ENCODE data around the gene TTC21A. TPM values are rescaled to one million over a fixed set of nuclear protein-coding genes. Genes with fewer than 3 reads are reported as not detected.

The TTC21A gene
- total and polyA plus RNA-seq, 2 experiments from 2014 or later: 3.7 to 6.5 TPM

- Histone ChIP-seq H3K4me3 (no peak overlapping the region), H4K20me1 (ENCODE audit: insufficient read depth, poor library complexity, severe bottlenecking) (no peaks in the 10 kb centered on the region), H3K4me2 (no peak overlapping the region), H3K27me3 (no peaks in the 10 kb centered on the region), H3K9me3 (ENCODE audit: low read depth) (no peaks in the 10 kb centered on the region), H3K79me2 (no peaks in the 10 kb centered on the region), H3K27ac (no peak overlapping the region), H3K9me2 (replicated peaks; ENCODE audit: insufficient read depth) (no peaks in the 10 kb centered on the region), H3K4me1 (ENCODE audit: insufficient read depth) (peaks cover 11% of the 10 kb centered on the region), H2AFZ (no peak overlapping the region), H3K36me3 (replicated peaks; ENCODE audit: insufficient read depth, low read depth) (no peaks in the 10 kb centered on the region)
- TF ChIP-seq EZH2phosphoT487 (IDR thresholded peaks at IDR 0.05; ENCODE audit: low read depth, severe bottlenecking, unreplicated experiment) (no peak), CTCF (IDR thresholded peaks at IDR 0.05; ENCODE audit: poor library complexity) (no peak), EZH2 (IDR thresholded peaks at IDR 0.05; ENCODE audit: borderline replicate concordance) (no peak)
- WGBS (ENCODE audit: low lambda C conversion rate, missing lambda C conversion rate): 94% methylated on average over 6 of the region's 6 CpGs
- DNase-seq (ENCODE audit: low spot score): no peak
Measured at GRCh38 chr3:39130026-39130425, 22.5 kb downstream of the TTC21A start.

- Histone ChIP-seq H3K79me2 (no peaks in the 10 kb centered on the region), H3K4me3 (no peak overlapping the region), H3K4me2 (no peak overlapping the region), H3K4me1 (ENCODE audit: insufficient read depth) (peaks cover 6% of the 10 kb centered on the region), H3K36me3 (replicated peaks; ENCODE audit: insufficient read depth, low read depth) (no peaks in the 10 kb centered on the region), H4K20me1 (ENCODE audit: insufficient read depth, poor library complexity, severe bottlenecking) (no peaks in the 10 kb centered on the region), H2AFZ (no peak overlapping the region), H3K27ac (no peak overlapping the region), H3K27me3 (no peaks in the 10 kb centered on the region), H3K9me2 (replicated peaks; ENCODE audit: insufficient read depth) (no peaks in the 10 kb centered on the region), H3K9me3 (ENCODE audit: low read depth) (no peaks in the 10 kb centered on the region)
- DNase-seq (ENCODE audit: low spot score): no peak
- TF ChIP-seq EZH2 (IDR thresholded peaks at IDR 0.05; ENCODE audit: borderline replicate concordance) (no peak), CTCF (IDR thresholded peaks at IDR 0.05; ENCODE audit: poor library complexity) (no peak), EZH2phosphoT487 (IDR thresholded peaks at IDR 0.05; ENCODE audit: low read depth, severe bottlenecking, unreplicated experiment) (no peak)
- WGBS (ENCODE audit: low lambda C conversion rate, missing lambda C conversion rate): 61% methylated on average over 3 of the region's 3 CpGs
Measured at GRCh38 chr3:39130693-39131265, 23.3 kb downstream of the TTC21A start.

GRCh38 chr3:39132096-39133092, 24.9 kb downstream of the TTC21A start:
- H3K27me3 ChIP-seq: no peaks in the 10 kb centered on the region
- H3K4me3 ChIP-seq: no peak overlapping the region
- TF ChIP-seq CTCF (IDR thresholded peaks at IDR 0.05; ENCODE audit: poor library complexity) (no peak), EZH2phosphoT487 (IDR thresholded peaks at IDR 0.05; ENCODE audit: low read depth, severe bottlenecking, unreplicated experiment) (no peak), EZH2 (IDR thresholded peaks at IDR 0.05; ENCODE audit: borderline replicate concordance) (no peak)
- H2AFZ ChIP-seq: no peak overlapping the region
- no peaks in the 10 kb centered on the region for H3K9me3 ChIP-seq (ENCODE audit: low read depth)
- H4K20me1 ChIP-seq (ENCODE audit: insufficient read depth, poor library complexity, severe bottlenecking): no peaks in the 10 kb centered on the region
- no peaks in the 10 kb centered on the region for H3K79me2 ChIP-seq
- H3K9me2 ChIP-seq (replicated peaks; ENCODE audit: insufficient read depth): no peaks in the 10 kb centered on the region
- no peak overlapping the region for H3K4me2 ChIP-seq
- no peak overlapping the region for H3K27ac ChIP-seq
- 75% methylated on average over 11 of the region's 11 CpGs for WGBS (ENCODE audit: low lambda C conversion rate, missing lambda C conversion rate)
- DNase-seq (ENCODE audit: low spot score): no peak
- no peaks in the 10 kb centered on the region for H3K4me1 ChIP-seq (ENCODE audit: insufficient read depth)
- no peaks in the 10 kb centered on the region for H3K36me3 ChIP-seq (replicated peaks; ENCODE audit: insufficient read depth, low read depth)

Data from hepatocyte (in vitro differentiated cells).